HuH-7.5 (cell line): ENCODE measurements around the gene PIP5K1C.
"Not testable (repeated sequence)": the region's sequence is repeated elsewhere in the genome, so short reads cannot be mapped to it uniquely, and the experiment has no call there.

Experiments
- DNase-seq: peaks from one replicate; pipeline ENCODE4 v3.0.0; 2011; ENCODE audit warnings: low spot score

Gene PIP5K1C

GRCh38 chr19:3589949-3590348, 110.3 kb downstream of the PIP5K1C start:
- no peak for DNase-seq

- no peak for DNase-seq
Observed at GRCh38 chr19:3589439-3589838, 110.8 kb downstream of the PIP5K1C start.

GRCh38 chr19:3586707-3587346, 113.4 kb downstream of the PIP5K1C start:
- no peak for DNase-seq

- DNase-seq = no peak
Observed at GRCh38 chr19:3586127-3586626, 114.1 kb downstream of the PIP5K1C start.

- DNase-seq = no peak
Observed at GRCh38 chr19:3585301-3586126, 114.8 kb downstream of the PIP5K1C start, which contains the start of gene GIPC3. Gene GIPC3 (plus strand): TSS chr19:3585478. CDS start chr19:3585598, 120 bp downstream.

GRCh38 chr19:3584036-3584802, 116.0 kb downstream of the PIP5K1C start:
- not testable (repeated sequence) for DNase-seq

- not testable (repeated sequence) for DNase-seq
Observed at GRCh38 chr19:3581792-3582191, 118.5 kb downstream of the PIP5K1C start.
